GM18505 (cell line): ENCODE data around the gene SPTLC1.
"Not testable (repeated sequence)": the region's sequence is repeated elsewhere in the genome, so short reads cannot be mapped to it uniquely, and the experiment has no call there.

ENCODE experiments used
- ATAC-seq: cut with Tn5 transposase; IDR thresholded peaks from one replicate; pipeline ENCODE4 v1.9.1; 2021; ENCODE audit not compliant: unreplicated experiment
- POLR2A ChIP-seq: IDR thresholded peaks from 4 replicates; pipeline ENCODE4 v1.6.1; 2011; ENCODE audit warnings: borderline replicate concordance; ENCODE audit not compliant: insufficient read depth, insufficient read length; ENCODE audit errors: extremely low read depth

Gene SPTLC1

GRCh38 chr9:92036411-92036746 is 78.8 kb downstream of the SPTLC1 start:
- TF ChIP-seq POLR2A, result no peak
- ATAC-seq, result no peak

- no peak for ATAC-seq
- no peak for TF ChIP-seq POLR2A
These were observed 79.4 kb downstream of the SPTLC1 start for GRCh38 chr9:92035687-92036410.

GRCh38 chr9:92035146-92035545 is 80.1 kb downstream of the SPTLC1 start:
- no peak for ATAC-seq
- no peak for TF ChIP-seq POLR2A

GRCh38 chr9:92033991-92034390 is 81.2 kb downstream of the SPTLC1 start:
- no peak for TF ChIP-seq POLR2A
- ATAC-seq, result no peak

GRCh38 chr9:92033307-92033706 is 81.9 kb downstream of the SPTLC1 start:
- no peak for ATAC-seq
- TF ChIP-seq POLR2A, result no peak

GRCh38 chr9:92032891-92033290 is 82.3 kb downstream of the SPTLC1 start:
- TF ChIP-seq POLR2A, result no peak
- no peak for ATAC-seq

GRCh38 chr9:92030367-92030766 is 84.8 kb downstream of the SPTLC1 start:
- ATAC-seq, result no peak
- no peak for TF ChIP-seq POLR2A

- no peak for ATAC-seq
- TF ChIP-seq POLR2A, result no peak
These were observed 85.7 kb downstream of the SPTLC1 start for GRCh38 chr9:92029553-92029952.

- ATAC-seq, result no peak
- no peak for TF ChIP-seq POLR2A
These were observed 88.8 kb downstream of the SPTLC1 start for GRCh38 chr9:92026206-92027002.

- ATAC-seq, result not testable (repeated sequence)
These were observed 93.2 kb downstream of the SPTLC1 start for GRCh38 chr9:92021785-92022541.

- no peak for ATAC-seq
- TF ChIP-seq POLR2A, result no peak
These were observed 95.6 kb downstream of the SPTLC1 start for GRCh38 chr9:92019658-92020057.

- no peak for ATAC-seq
- TF ChIP-seq POLR2A, result no peak
These were observed 104.3 kb downstream of the SPTLC1 start for GRCh38 chr9:92010705-92011536.

GRCh38 chr9:92010253-92010652 is 105.0 kb downstream of the SPTLC1 start:
- ATAC-seq, result not testable (repeated sequence)

GRCh38 chr9:92008041-92008440 is 107.2 kb downstream of the SPTLC1 start:
- no peak for ATAC-seq
- no peak for TF ChIP-seq POLR2A

GRCh38 chr9:92004045-92004392 is 111.2 kb downstream of the SPTLC1 start:
- TF ChIP-seq POLR2A, result no peak
- no peak for ATAC-seq
